Neuronal stem cell (in vitro differentiated cells): ENCODE results near the gene DPH3.

Experiments
- DNase-seq: peaks from one replicate; pipeline ENCODE4 v3.0.0-alpha.2; 2013; ENCODE audit warnings: low spot score
- H2AFZ ChIP-seq: one replicate; pipeline ENCODE4 v1.6.1; 2013; ENCODE audit warnings: mild to moderate bottlenecking, low read length, inconsistent platforms
- H2AK5ac ChIP-seq: 2 replicates; pipeline ENCODE4 v1.6.1; 2013; ENCODE audit warnings: low read depth, mild to moderate bottlenecking, inconsistent platforms, low read length, moderate library complexity, mixed read lengths
- H2BK120ac ChIP-seq: 2 replicates; pipeline ENCODE4 v1.6.1; 2013; ENCODE audit warnings: low read depth, mild to moderate bottlenecking, inconsistent platforms, low read length, moderate library complexity, mixed read lengths
- H2BK12ac ChIP-seq: one replicate; pipeline ENCODE4 v1.6.1; 2013; ENCODE audit warnings: low read length, inconsistent platforms
- H2BK15ac ChIP-seq: 2 replicates; pipeline ENCODE4 v1.6.1; 2013; ENCODE audit warnings: mild to moderate bottlenecking, low read length, inconsistent platforms, mixed read lengths
- H2BK5ac ChIP-seq: one replicate; pipeline ENCODE4 v1.6.1; 2013; ENCODE audit warnings: inconsistent platforms, mild to moderate bottlenecking, low read length, moderate library complexity
- H3K14ac ChIP-seq: one replicate; pipeline ENCODE4 v1.6.1; 2013; ENCODE audit warnings: low read length, inconsistent platforms
- H3K18ac ChIP-seq: 2 replicates; pipeline ENCODE4 v1.6.1; 2013; ENCODE audit warnings: low read length, inconsistent platforms
- H3K23ac ChIP-seq: 2 replicates; pipeline ENCODE4 v1.6.1; 2013; ENCODE audit warnings: low read depth, mild to moderate bottlenecking, mixed read lengths, low read length, inconsistent platforms; ENCODE audit not compliant: poor library complexity
- H3K27ac ChIP-seq: replicated peaks from 3 replicates; pipeline ENCODE4 v1.5.1; 2013; ENCODE audit warnings: low read length, inconsistent platforms
- H3K27me3 ChIP-seq, 3 experiments: 2 replicates each; pipeline ENCODE4 v1.6.1; 2013; ENCODE audit warnings: low read length in 3 of 3, mild to moderate bottlenecking in 2 of 3, inconsistent platforms in 1 of 3, low read depth in 1 of 3, mixed read lengths in 1 of 3, moderate library complexity in 1 of 3; ENCODE audit not compliant: control insufficient read depth in 3 of 3, insufficient read depth in 3 of 3
- H3K36me3 ChIP-seq, 2 donors: replicated peaks in 1 of 2; 2 replicates each; pipeline ENCODE4 v1.6.1; 2013; ENCODE audit warnings: low read length in 2 of 2; ENCODE audit not compliant: control insufficient read depth in 2 of 2, insufficient read depth in 2 of 2
- H3K4ac ChIP-seq: 2 replicates; pipeline ENCODE4 v1.6.1; 2013; ENCODE audit warnings: inconsistent platforms, mild to moderate bottlenecking, low read length, moderate library complexity
- H3K4me1 ChIP-seq, 2 donors: 1 replicate in 1 of 2; 2 replicates in 1 of 2; pipeline ENCODE4 v1.6.1; 2013; ENCODE audit warnings: low read length in 2 of 2, low read depth in 1 of 2; ENCODE audit not compliant: control insufficient read depth in 2 of 2, insufficient read depth in 1 of 2
- H3K4me2 ChIP-seq: one replicate; pipeline ENCODE4 v1.6.1; 2013; ENCODE audit warnings: mild to moderate bottlenecking, low read length, inconsistent platforms; ENCODE audit not compliant: insufficient read depth, poor library complexity, severe bottlenecking
- H3K4me3 ChIP-seq, 2 donors: 2 replicates each; pipeline ENCODE4 v1.5.1; 2013; ENCODE audit warnings: low read length in 2 of 2, mild to moderate bottlenecking in 2 of 2, inconsistent platforms in 1 of 2, moderate library complexity in 1 of 2
- H3K79me1 ChIP-seq: one replicate; pipeline ENCODE4 v1.6.1; 2013; ENCODE audit warnings: low read depth, mild to moderate bottlenecking, inconsistent platforms, low read length, moderate library complexity
- H3K9ac ChIP-seq: one replicate; pipeline ENCODE4 v1.6.1; 2013; ENCODE audit warnings: mild to moderate bottlenecking, low read depth, low read length, inconsistent platforms; ENCODE audit not compliant: poor library complexity
- H3K9me3 ChIP-seq, 2 donors: replicated peaks in 1 of 2; 2 replicates each; pipeline versions ENCODE3 to v1.6.1; 2013; ENCODE audit warnings: low read length in 2 of 2, mild to moderate bottlenecking in 2 of 2, inconsistent platforms in 1 of 2, low read depth in 1 of 2, mixed read lengths in 1 of 2, moderate library complexity in 1 of 2; ENCODE audit not compliant: control insufficient read depth in 2 of 2, insufficient read depth in 1 of 2
- H4K8ac ChIP-seq: one replicate; pipeline ENCODE4 v1.6.1; 2013; ENCODE audit warnings: low read depth, mild to moderate bottlenecking, inconsistent platforms, low read length, moderate library complexity
- H4K91ac ChIP-seq: one replicate; pipeline ENCODE4 v1.6.1; 2013; ENCODE audit warnings: low read length, low read depth, mild to moderate bottlenecking, inconsistent platforms; ENCODE audit not compliant: poor library complexity
- WGBS, 2 donors: extraction: QIAGEN DNeasy Blood & Tissue Kit; methylation state at CpG; one replicate each; pipeline ENCODE4 v1.1.7; 2013; ENCODE audit warnings: missing lambda C conversion rate in 2 of 2, mixed read lengths in 1 of 2; ENCODE audit not compliant: insufficient read length in 2 of 2, insufficient replicate concordance in 1 of 2; ENCODE audit errors: extremely low coverage in 2 of 2; 5-methylcytosine and 5-hydroxymethylcytosine counted together

DPH3 gene

DNA sequence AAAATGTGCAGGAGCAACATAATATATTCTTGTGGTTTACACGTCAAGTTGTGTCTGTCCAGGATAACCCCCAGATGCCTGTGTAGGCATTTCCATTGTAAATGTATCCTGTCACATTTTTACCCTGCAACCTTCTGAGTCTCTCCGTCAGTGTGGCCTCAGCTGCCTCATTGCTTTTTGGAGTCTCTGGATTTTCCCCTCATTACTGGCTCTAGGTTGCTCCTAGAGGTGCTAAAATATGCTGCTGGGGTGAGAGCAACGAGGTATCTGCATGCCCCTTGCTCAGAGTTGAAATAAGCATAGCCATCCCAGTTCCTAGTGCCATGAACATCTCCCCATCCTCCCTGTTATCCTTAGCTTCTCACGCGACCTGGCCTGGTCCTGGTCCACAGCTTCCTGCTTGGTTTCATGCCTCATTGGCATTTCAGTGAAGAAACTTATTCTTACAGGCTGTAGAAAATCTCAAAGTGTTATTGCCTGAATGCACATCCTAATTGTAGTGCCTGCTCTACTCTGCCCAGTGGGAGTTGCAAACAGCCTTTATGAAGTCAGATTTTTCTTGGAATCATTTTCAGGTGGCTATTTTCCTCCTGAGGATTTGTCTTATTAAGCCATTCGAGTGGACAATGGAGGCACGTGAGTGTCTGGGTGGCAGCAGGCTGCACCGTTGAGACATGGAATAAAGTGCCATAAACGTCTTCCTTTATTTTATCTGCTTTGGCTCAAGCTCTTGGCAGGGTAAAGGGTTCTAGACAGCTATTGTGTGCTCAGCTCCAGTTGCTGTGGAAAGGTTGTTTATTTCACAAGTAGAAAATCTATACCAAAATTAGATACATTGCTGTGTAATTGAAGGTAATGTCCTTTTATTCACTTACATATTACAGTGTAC is 33.5 kb upstream of the DPH3 start:
- Histone ChIP-seq H3K27ac (no peak overlapping the region), H3K9ac (no peak overlapping the region)

DNA sequence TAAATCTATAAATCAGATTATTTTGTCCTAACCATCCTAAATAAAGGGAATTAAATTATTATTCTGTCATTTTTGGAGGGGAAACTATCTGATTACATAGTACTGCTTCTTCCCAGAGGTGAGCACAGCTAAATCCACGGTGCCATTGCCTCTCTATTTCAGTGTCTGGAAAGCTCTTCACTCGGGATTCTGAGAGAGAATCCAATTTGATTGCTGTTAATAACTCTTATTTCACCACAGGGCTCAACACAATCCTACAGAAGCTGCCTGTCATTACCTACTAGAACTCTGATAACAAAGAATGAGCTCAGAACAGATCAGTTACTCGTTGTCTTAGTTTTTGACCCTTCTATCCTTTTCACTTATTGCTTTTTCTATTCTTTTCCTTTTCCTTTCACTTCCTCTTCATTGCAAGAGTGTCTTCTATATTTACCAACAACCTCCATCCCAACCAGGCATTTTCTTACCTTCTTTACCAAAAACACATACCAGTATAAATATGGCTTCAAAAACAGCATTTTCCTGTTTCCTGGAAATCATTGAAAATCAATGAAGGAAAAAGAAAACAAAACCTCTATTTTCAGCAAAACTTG is 30.7 kb upstream of the DPH3 start:
- H3K14ac ChIP-seq = no peak overlapping the region
- H2BK120ac ChIP-seq = no peak overlapping the region
- H2AK5ac ChIP-seq = no peak overlapping the region
- no peak overlapping the region for H3K9ac ChIP-seq
- H3K4ac ChIP-seq = no peak overlapping the region
- H3K4me2 ChIP-seq = no peak overlapping the region
- no CpG with 5 or more reads among the region's 3 CpGs for WGBS, 2 donors
- no peak overlapping the region for H3K27ac ChIP-seq
- no peak for DNase-seq
- no peak overlapping the region for H2BK15ac ChIP-seq
- no peaks in the 10 kb centered on the region for H3K27me3 ChIP-seq
- no peak overlapping the region for H2BK12ac ChIP-seq
- H3K36me3 ChIP-seq = peaks cover 4 to 58% of the 10 kb centered on the region in 2 donors
- no peak overlapping the region for H2AFZ ChIP-seq
- peaks cover 5 to 46% of the 10 kb centered on the region in 2 donors for H3K9me3 ChIP-seq
- no peak overlapping the region for H3K18ac ChIP-seq
- no peaks in the 10 kb centered on the region for H3K79me1 ChIP-seq
- H3K23ac ChIP-seq = no peak overlapping the region
- H4K91ac ChIP-seq = no peak overlapping the region
- H3K4me1 ChIP-seq = no peaks in the 10 kb centered on the region
- no peak overlapping the region for H3K4me3 ChIP-seq
- H4K8ac ChIP-seq = no peak overlapping the region
- no peak overlapping the region for H2BK5ac ChIP-seq

More for the DNA sequence above, 33.5 kb upstream of the DPH3 start:
- H3K18ac ChIP-seq = no peak overlapping the region
- H3K23ac ChIP-seq = no peak overlapping the region
- no peak overlapping the region for H3K4me3 ChIP-seq
- WGBS, 2 donors = no CpG with 5 or more reads among the region's 9 CpGs
- no peak overlapping the region for H2BK5ac ChIP-seq
- no peak overlapping the region for H2BK120ac ChIP-seq
- no peaks in the 10 kb centered on the region for H3K79me1 ChIP-seq
- H2AFZ ChIP-seq = no peak overlapping the region
- peaks cover 7 to 10% of the 10 kb centered on the region in 2 donors for H3K4me1 ChIP-seq
- H3K14ac ChIP-seq = no peak overlapping the region
- H3K36me3 ChIP-seq = peaks cover 4 to 70% of the 10 kb centered on the region in 2 donors
- DNase-seq = no peak
- H3K4me2 ChIP-seq = no peak overlapping the region
- H2BK15ac ChIP-seq = no peak overlapping the region
- H4K8ac ChIP-seq = no peak overlapping the region
- H3K4ac ChIP-seq = no peak overlapping the region
- no peak overlapping the region for H2AK5ac ChIP-seq
- peaks cover 5 to 39% of the 10 kb centered on the region in 2 donors for H3K9me3 ChIP-seq
- H3K27me3 ChIP-seq = no peaks in the 10 kb centered on the region
- no peak overlapping the region for H4K91ac ChIP-seq
- H2BK12ac ChIP-seq = no peak overlapping the region

DNA sequence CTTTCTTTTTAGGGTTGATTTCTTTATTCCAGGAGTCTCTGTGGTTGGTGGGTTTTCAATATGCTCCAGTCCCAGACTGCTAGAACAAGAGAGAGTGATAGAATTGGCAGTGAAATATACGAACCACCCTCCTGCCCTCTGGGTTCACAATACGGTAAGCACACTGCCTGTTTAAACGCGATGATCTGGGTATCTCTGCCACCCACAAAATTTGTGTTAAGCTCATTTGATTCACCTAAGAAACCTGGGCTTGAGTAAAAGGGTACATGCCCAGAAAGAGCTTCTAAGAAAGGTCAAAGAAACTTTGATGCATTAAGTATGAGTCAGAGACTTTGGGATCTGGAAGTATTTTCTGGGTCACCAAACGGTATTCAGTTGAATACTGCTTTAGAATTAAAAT is 30.1 kb upstream of the DPH3 start:
- H3K14ac ChIP-seq = no peak overlapping the region
- peaks cover 5 to 46% of the 10 kb centered on the region in 2 donors for H3K9me3 ChIP-seq

DNA sequence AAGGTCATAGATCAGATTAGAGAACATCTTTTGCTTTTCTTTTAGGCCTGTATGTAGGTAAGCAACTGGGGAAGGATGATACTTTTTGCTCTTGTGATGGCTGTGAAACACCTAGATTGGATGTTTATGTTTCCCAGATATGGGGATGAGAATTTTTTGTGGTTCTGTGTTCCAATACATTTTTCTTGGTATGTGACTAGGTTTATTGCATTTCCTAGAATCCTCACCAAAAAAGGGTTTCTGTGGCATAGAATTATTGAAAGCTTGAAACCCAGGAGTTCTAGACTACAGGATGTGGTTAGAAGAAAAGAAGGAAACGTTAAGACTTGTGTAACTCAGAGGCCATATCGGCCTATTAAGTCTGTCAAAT is 26.1 kb upstream of the DPH3 start:
- Histone ChIP-seq H3K79me1 (no peaks in the 10 kb centered on the region), H4K91ac (no peak overlapping the region), H2AFZ (no peak overlapping the region), H3K4me3 (no peak overlapping the region), H2BK15ac (no peak overlapping the region), H3K9ac (no peak overlapping the region), H2AK5ac (no peak overlapping the region), H3K18ac (no peak overlapping the region), H3K27ac (no peak overlapping the region), H3K36me3 (peaks cover 8 to 45% of the 10 kb centered on the region in 2 donors), H2BK120ac (no peak overlapping the region), H3K27me3 (no peaks in the 10 kb centered on the region), H3K14ac (no peak overlapping the region), H2BK12ac (no peak overlapping the region), H3K4me2 (no peak overlapping the region), H4K8ac (no peak overlapping the region), H3K4me1 (no peaks in the 10 kb centered on the region), H3K23ac (no peak overlapping the region), H3K9me3 (peaks cover 2 to 23% of the 10 kb centered on the region in 2 donors), H2BK5ac (no peak overlapping the region), H3K4ac (no peak overlapping the region)
- DNase-seq = no peak
- no CpG with 5 or more reads among the region's 2 CpGs for WGBS, 2 donors

More for the DNA sequence above, 30.1 kb upstream of the DPH3 start:
- Histone ChIP-seq H3K18ac (no peak overlapping the region), H2AK5ac (no peak overlapping the region), H3K27ac (no peak overlapping the region), H3K23ac (no peak overlapping the region), H3K4me2 (no peak overlapping the region), H3K4me3 (no peak overlapping the region), H2BK120ac (no peak overlapping the region), H4K8ac (no peak overlapping the region), H4K91ac (no peak overlapping the region), H2BK12ac (no peak overlapping the region), H3K79me1 (no peaks in the 10 kb centered on the region), H3K4ac (no peak overlapping the region), H2AFZ (no peak overlapping the region), H2BK5ac (no peak overlapping the region), H3K9ac (no peak overlapping the region), H3K4me1 (no peaks in the 10 kb centered on the region), H3K36me3 (peaks cover 4 to 55% of the 10 kb centered on the region in 2 donors), H3K27me3 (no peaks in the 10 kb centered on the region), H2BK15ac (no peak overlapping the region)
- WGBS, 2 donors = no CpG with 5 or more reads among the region's 5 CpGs
- no peak for DNase-seq
